Caco-2 (cell line): ENCODE data around the gene ITPR1. TPM values are rescaled to one million over a fixed set of nuclear protein-coding genes. Genes with fewer than 3 reads are reported as not detected.

Source experiments
- BruUV-seq: library from RNA; stranded (reverse); fragments of 400-500 nt; replicated peaks from 2 replicates; lab custom pipeline; 2021; lab: Mats Ljungman, UMichigan
- CTCF ChIA-PET: fragments of 300-600 bp; sonication (Branson Sonifier 250); formaldehyde crosslinking; loops from one replicate; lab custom pipeline; 2022; ENCODE audit warnings: antibody characterized with exemption; lab: Charles Lee
- POLR2A ChIA-PET: fragments of 300-600 bp; sonication (Branson Sonifier 250); formaldehyde crosslinking; loops from one replicate; lab custom pipeline; 2022; ENCODE audit warnings: antibody characterized with exemption; lab: Charles Lee
- DNase-seq, 2 experiments: peaks; one replicate each; pipeline versions ENCODE4 v3.0.0 to v3.0.0-alpha.2; 2020 to 2022
- H3K27me3 ChIP-seq: replicated peaks from 2 replicates; pipeline ENCODE4 v1.6.0; 2011; ENCODE audit warnings: low read length; ENCODE audit not compliant: control insufficient read depth, insufficient read depth
- H3K36me3 ChIP-seq: 2 replicates; pipeline ENCODE4 v1.5.1; 2011; ENCODE audit warnings: low read length; ENCODE audit not compliant: control insufficient read depth, insufficient read depth
- H3K4me1 ChIP-seq: fragments of 250-450 bp; sonication (Bioruptor Pico); 2 replicates; pipeline ENCODE4 v1.5.1; 2020; ENCODE audit warnings: mild to moderate bottlenecking
- H3K4me3 ChIP-seq: 2 replicates; pipeline ENCODE4 v1.5.1; 2011; ENCODE audit warnings: low read depth, mild to moderate bottlenecking, control low read depth, low read length
- H3K9me3 ChIP-seq: fragments of 250-450 bp; sonication (Bioruptor Pico); 2 replicates; pipeline ENCODE4 v1.5.1; 2020; ENCODE audit warnings: mild to moderate bottlenecking, moderate library complexity
- H3K27ac Mint-ChIP-seq: one replicate; pipeline ENCODE4 v1.8.0; 2022; ENCODE audit warnings: mixed read lengths; ENCODE audit not compliant: unreplicated experiment
- H3K27me3 Mint-ChIP-seq: one replicate; pipeline ENCODE4 v1.8.0; 2022; ENCODE audit warnings: mixed read lengths; ENCODE audit not compliant: insufficient read depth, unreplicated experiment
- H3K36me3 Mint-ChIP-seq: one replicate; pipeline ENCODE4 v1.8.0; 2022; ENCODE audit warnings: mild to moderate bottlenecking, mixed read lengths; ENCODE audit not compliant: insufficient read depth, unreplicated experiment
- H3K4me1 Mint-ChIP-seq: one replicate; pipeline ENCODE4 v1.8.0; 2022; ENCODE audit warnings: low read depth, mixed read lengths; ENCODE audit not compliant: unreplicated experiment
- H3K4me3 Mint-ChIP-seq: one replicate; pipeline ENCODE4 v1.8.0; 2022; ENCODE audit warnings: mild to moderate bottlenecking, moderate library complexity, mixed read lengths; ENCODE audit not compliant: unreplicated experiment
- H3K9me3 Mint-ChIP-seq: one replicate; pipeline ENCODE4 v1.8.0; 2022; ENCODE audit warnings: mixed read lengths; ENCODE audit not compliant: unreplicated experiment
- intact Hi-C: fragments of 100-400 bp; cut with micrococcal nuclease; formaldehyde crosslinking; loops from one replicate; pipeline ENCODE4 v1.10.0; 2022; ENCODE audit not compliant: unreplicated experiment
- total RNA-seq: library from RNA; stranded (reverse); gene quantifications from 2 replicates; pipeline ENCODE4 v1.2.3, GENCODE V29; 2022
- TF ChIP-seq, protein P1 (sequence below), 2 experiments: fragments of 200-600 bp in 1 of 2; IDR thresholded peaks; 1 replicate in 1 of 2; 2 replicates in 1 of 2; pipeline versions ENCODE4 v1.5.1 to v1.8.0; 2011 to 2022; ENCODE audit warnings: antibody characterized with exemption in 1 of 2, control low read depth in 1 of 2, inconsistent platforms in 1 of 2, low read depth in 1 of 2, low read length in 1 of 2, mild to moderate bottlenecking in 1 of 2, moderate library complexity in 1 of 2; ENCODE audit not compliant: insufficient read depth in 1 of 2, severe bottlenecking in 1 of 2, unreplicated experiment in 1 of 2

Gene ITPR1
- total RNA-seq, 1 experiment from 2014 or later, result 10.4 TPM

GRCh38 chr3:4531478-4532025, 38.4 kb downstream of the ITPR1 start:
- TF ChIP-seq, protein P1, sequence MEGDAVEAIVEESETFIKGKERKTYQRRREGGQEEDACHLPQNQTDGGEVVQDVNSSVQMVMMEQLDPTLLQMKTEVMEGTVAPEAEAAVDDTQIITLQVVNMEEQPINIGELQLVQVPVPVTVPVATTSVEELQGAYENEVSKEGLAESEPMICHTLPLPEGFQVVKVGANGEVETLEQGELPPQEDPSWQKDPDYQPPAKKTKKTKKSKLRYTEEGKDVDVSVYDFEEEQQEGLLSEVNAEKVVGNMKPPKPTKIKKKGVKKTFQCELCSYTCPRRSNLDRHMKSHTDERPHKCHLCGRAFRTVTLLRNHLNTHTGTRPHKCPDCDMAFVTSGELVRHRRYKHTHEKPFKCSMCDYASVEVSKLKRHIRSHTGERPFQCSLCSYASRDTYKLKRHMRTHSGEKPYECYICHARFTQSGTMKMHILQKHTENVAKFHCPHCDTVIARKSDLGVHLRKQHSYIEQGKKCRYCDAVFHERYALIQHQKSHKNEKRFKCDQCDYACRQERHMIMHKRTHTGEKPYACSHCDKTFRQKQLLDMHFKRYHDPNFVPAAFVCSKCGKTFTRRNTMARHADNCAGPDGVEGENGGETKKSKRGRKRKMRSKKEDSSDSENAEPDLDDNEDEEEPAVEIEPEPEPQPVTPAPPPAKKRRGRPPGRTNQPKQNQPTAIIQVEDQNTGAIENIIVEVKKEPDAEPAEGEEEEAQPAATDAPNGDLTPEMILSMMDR (IDR thresholded peaks at IDR 0.05; ENCODE audit: insufficient read depth in 1 of 2, low read depth in 1 of 2, low read length in 1 of 2, severe bottlenecking in 1 of 2, unreplicated experiment in 1 of 2), result no peak
- Mint-ChIP-seq H3K36me3 (no peaks in the 10 kb centered on the region), H3K9me3 (no peaks in the 10 kb centered on the region), H3K4me3 (no peak overlapping the region), H3K27me3 (no peaks in the 10 kb centered on the region), H3K27ac (no peak overlapping the region), H3K4me1 (no peaks in the 10 kb centered on the region)
- no TSS peak for BruUV-seq
- H3K36me3 ChIP-seq, result no peaks in the 10 kb centered on the region
- CTCF ChIA-PET, result no interaction called here
- DNase-seq, result no peak
- H3K4me1 ChIP-seq, result peaks cover 8% of the 10 kb centered on the region
- no peak overlapping the region for H3K4me3 ChIP-seq
- no peaks in the 10 kb centered on the region for H3K27me3 ChIP-seq
- POLR2A ChIA-PET, result no interaction called here
- no peaks in the 10 kb centered on the region for H3K9me3 ChIP-seq
- intact Hi-C loops, result no loop called here

- CTCF ChIA-PET, result no interaction called here
- H3K4me1 ChIP-seq, result peaks cover 8% of the 10 kb centered on the region
- no peaks in the 10 kb centered on the region for H3K27me3 ChIP-seq
- no peaks in the 10 kb centered on the region for H3K27me3 Mint-ChIP-seq
- no peaks in the 10 kb centered on the region for H3K9me3 ChIP-seq
- H3K36me3 Mint-ChIP-seq, result no peaks in the 10 kb centered on the region
- H3K9me3 Mint-ChIP-seq, result no peaks in the 10 kb centered on the region
- TF ChIP-seq, protein P1 (IDR thresholded peaks at IDR 0.05; ENCODE audit: insufficient read depth in 1 of 2, low read depth in 1 of 2, low read length in 1 of 2, severe bottlenecking in 1 of 2, unreplicated experiment in 1 of 2), result no peak
- intact Hi-C loops, result no loop called here
- H3K4me3 ChIP-seq, result no peak overlapping the region
- no peak overlapping the region for H3K27ac Mint-ChIP-seq
- no peaks in the 10 kb centered on the region for H3K36me3 ChIP-seq
- BruUV-seq, result no TSS peak
- POLR2A ChIA-PET, result no interaction called here
- H3K4me3 Mint-ChIP-seq, result no peak overlapping the region
- DNase-seq, result no peak
- H3K4me1 Mint-ChIP-seq, result no peaks in the 10 kb centered on the region
These were observed 39.5 kb downstream of the ITPR1 start for GRCh38 chr3:4532535-4533112.

DNA sequence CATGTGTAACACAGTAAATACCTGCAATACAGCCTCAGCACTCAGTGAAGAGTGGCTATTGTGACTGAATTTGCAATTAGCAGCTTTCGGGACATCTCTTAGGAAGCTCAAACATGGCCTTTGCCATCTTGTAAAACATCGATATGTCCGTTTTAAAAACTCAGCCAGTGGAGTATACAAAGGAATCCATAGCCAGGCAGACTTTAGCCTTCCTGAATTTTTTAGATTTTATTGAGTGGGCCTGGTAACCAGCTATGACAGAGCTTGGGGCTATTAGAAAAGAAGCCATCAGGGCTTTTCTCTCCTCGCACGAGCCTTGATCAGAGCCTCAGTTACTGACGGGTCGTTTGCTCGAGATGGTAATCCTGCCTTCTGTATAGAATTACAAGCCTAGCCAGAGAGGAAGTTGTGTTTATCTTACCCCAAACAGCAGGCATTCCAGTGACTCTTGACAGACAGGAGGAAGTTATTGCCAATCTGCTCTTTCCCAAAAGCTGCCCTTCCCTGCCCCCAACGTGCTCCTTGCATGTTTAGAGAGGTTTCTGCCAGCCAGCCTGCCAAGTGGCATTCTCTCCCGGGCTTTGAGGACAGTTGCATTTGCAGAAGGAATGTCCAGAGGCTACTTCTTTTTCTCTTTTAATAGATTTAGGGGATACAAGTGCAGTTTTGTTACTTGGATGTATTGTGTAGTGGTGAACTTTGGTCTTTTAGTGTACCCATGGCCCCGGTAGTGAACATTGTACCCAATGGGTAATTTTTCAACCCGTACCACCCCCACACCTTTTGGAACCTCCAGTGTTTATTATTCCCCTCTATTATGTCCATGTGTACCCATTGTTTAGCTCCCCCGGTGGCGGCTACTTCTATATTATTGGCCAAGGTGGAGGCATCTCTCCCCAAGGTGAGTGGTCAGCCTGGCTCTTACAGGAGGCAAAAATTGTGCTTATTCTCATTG, 40.6 kb downstream of the ITPR1 start:
- no peak for DNase-seq
- no peaks in the 10 kb centered on the region for H3K36me3 ChIP-seq
- intact Hi-C loops, result no loop called here
- H3K4me3 ChIP-seq, result no peak overlapping the region
- TF ChIP-seq, protein P1 (IDR thresholded peaks at IDR 0.05; ENCODE audit: insufficient read depth in 1 of 2, low read depth in 1 of 2, low read length in 1 of 2, severe bottlenecking in 1 of 2, unreplicated experiment in 1 of 2), result no peak
- H3K27me3 Mint-ChIP-seq, result no peaks in the 10 kb centered on the region
- no peak overlapping the region for H3K4me3 Mint-ChIP-seq
- no peaks in the 10 kb centered on the region for H3K4me1 Mint-ChIP-seq
- no peaks in the 10 kb centered on the region for H3K9me3 Mint-ChIP-seq
- H3K4me1 ChIP-seq, result peaks cover 8% of the 10 kb centered on the region
- no TSS peak for BruUV-seq
- ChIA-PET CTCF (interaction anchor here (0.6 kb wide), 1 partner anchor 92 kb away, joined by 3 read pairs; no protein-coding TSS in a partner anchor), POLR2A (no interaction called here)
- no peaks in the 10 kb centered on the region for H3K9me3 ChIP-seq
- no peaks in the 10 kb centered on the region for H3K27me3 ChIP-seq
- H3K27ac Mint-ChIP-seq, result no peak overlapping the region
- H3K36me3 Mint-ChIP-seq, result no peaks in the 10 kb centered on the region
